CD4-positive, alpha-beta T cell treated with Interleukin-4 for 1 hour (primary cell): Measurements from ENCODE around the gene PITPNM1.
A peak's percentile ranks its signal among the peaks of the same experiment; 100 is the strongest.

Source experiments
- DNase-seq, 2 donors: peaks; one replicate each; pipeline ENCODE4 v3.0.0-alpha.2; 2020 to 2022

The PITPNM1 gene

GRCh38 chr11:67502328-67502979, 2.7 kb downstream of the PITPNM1 start:
- DNase-seq: no peak

- no peak for DNase-seq
These were observed 3.3 kb downstream of the PITPNM1 start for GRCh38 chr11:67501854-67502253.

- DNase-seq: no peak
These were observed 4.1 kb downstream of the PITPNM1 start for GRCh38 chr11:67500831-67501715.

- no peak for DNase-seq
These were observed 4.7 kb downstream of the PITPNM1 start for GRCh38 chr11:67500484-67500821.

- no peak for DNase-seq
These were observed 5.2 kb downstream of the PITPNM1 start for GRCh38 chr11:67499808-67500483.

- DNase-seq: no peak
These were observed 6.6 kb downstream of the PITPNM1 start for GRCh38 chr11:67498544-67498972.

- DNase-seq: no peak
These were observed 7.4 kb downstream of the PITPNM1 start for GRCh38 chr11:67497656-67498291.

GRCh38 chr11:67496113-67496512, 9.1 kb downstream of the PITPNM1 start:
- DNase-seq: no peak

GRCh38 chr11:67495234-67496005, 9.7 kb downstream of the PITPNM1 start:
- DNase-seq: no peak

GRCh38 chr11:67494371-67495233, 10.6 kb downstream of the PITPNM1 start:
- no peak for DNase-seq

GRCh38 chr11:67493548-67494370, 11.4 kb downstream of the PITPNM1 start:
- no peak for DNase-seq

GRCh38 chr11:67492801-67493547, 12.2 kb downstream of the PITPNM1 start:
- peak in 1 of 2 donors; percentile 28 for DNase-seq

GRCh38 chr11:67492069-67492727, 13.0 kb downstream of the PITPNM1 start:
- no peak for DNase-seq

GRCh38 chr11:67491276-67492068, 13.7 kb downstream of the PITPNM1 start:
- no peak for DNase-seq

- DNase-seq: no peak
These were observed 14.5 kb downstream of the PITPNM1 start for GRCh38 chr11:67490727-67491065.

GRCh38 chr11:67489885-67490726, 15.1 kb downstream of the PITPNM1 start:
- DNase-seq: no peak

GRCh38 chr11:67489203-67489884, 15.8 kb downstream of the PITPNM1 start:
- DNase-seq: no peak
